Esophagus muscularis mucosa (tissue), 3 donors: ENCODE measurements around the gene TMEM132E.

Source experiments
- POLR2A ChIP-seq: fragments of 450-650 bp; IDR thresholded peaks from one replicate; pipeline ENCODE4 v1.6.1; 2017; ENCODE audit warnings: antibody characterized with exemption, moderate library complexity, mild to moderate bottlenecking, low read depth
- POLR2AphosphoS5 ChIP-seq, 2 donors: sonication (generic); formaldehyde crosslinking; IDR thresholded peaks; one replicate each; pipeline ENCODE4 v1.6.1; 2017; ENCODE audit warnings: antibody characterized with exemption in 2 of 2
- TF ChIP-seq, protein P1 (sequence below), 3 experiments: fragments of 200-600 bp in 2 of 3; fragments of 450-650 bp in 1 of 3; sonication (generic) in 2 of 3; IDR thresholded peaks; one replicate each; pipeline ENCODE4 v1.5.1; 2017 to 2019; ENCODE audit warnings: antibody characterized with exemption in 3 of 3, mild to moderate bottlenecking in 2 of 3, moderate library complexity in 1 of 3

DNA sequence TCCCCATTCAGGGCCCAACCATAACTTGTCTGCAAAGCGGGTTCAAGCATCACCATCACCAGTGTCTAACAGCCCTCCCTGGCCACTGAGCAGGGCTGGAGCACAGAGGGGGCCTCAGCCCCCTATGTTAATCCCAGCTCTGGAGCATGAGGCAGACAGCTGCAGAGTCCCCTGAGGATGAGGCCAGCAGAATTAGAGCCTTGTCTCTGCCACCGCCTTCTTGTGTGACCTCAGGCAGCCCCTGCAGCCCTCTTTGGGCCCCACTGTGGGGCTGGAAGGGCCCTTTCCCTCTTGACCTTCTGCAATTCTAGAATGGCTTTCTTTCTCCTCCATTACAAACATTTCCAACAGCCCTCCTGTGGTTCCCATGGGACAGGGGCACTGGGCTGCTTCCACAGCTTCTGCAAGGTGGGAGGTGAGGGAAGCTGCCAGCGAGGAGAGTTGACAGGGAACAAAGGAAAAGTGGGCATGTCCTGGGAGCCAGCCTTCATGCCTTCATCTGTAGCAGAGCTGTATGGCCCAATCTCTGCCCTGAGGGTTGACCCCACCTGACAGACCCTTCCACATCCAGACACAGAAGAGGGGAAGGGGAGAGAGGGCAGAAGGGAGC, 65.7 kb downstream of the TMEM132E start:
- TF ChIP-seq, protein P1, sequence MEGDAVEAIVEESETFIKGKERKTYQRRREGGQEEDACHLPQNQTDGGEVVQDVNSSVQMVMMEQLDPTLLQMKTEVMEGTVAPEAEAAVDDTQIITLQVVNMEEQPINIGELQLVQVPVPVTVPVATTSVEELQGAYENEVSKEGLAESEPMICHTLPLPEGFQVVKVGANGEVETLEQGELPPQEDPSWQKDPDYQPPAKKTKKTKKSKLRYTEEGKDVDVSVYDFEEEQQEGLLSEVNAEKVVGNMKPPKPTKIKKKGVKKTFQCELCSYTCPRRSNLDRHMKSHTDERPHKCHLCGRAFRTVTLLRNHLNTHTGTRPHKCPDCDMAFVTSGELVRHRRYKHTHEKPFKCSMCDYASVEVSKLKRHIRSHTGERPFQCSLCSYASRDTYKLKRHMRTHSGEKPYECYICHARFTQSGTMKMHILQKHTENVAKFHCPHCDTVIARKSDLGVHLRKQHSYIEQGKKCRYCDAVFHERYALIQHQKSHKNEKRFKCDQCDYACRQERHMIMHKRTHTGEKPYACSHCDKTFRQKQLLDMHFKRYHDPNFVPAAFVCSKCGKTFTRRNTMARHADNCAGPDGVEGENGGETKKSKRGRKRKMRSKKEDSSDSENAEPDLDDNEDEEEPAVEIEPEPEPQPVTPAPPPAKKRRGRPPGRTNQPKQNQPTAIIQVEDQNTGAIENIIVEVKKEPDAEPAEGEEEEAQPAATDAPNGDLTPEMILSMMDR (IDR thresholded peaks at IDR 0.05) = no peak
- TF ChIP-seq POLR2A = no peak
- no peak for TF ChIP-seq POLR2AphosphoS5 (IDR thresholded peaks at IDR 0.05)
